Brain microvascular endothelial cell (primary cell): ENCODE measurements around the gene LTK.
A peak's percentile ranks its signal among the peaks of the same experiment; 100 is the strongest.

Experiments used
- DNase-seq: peaks from one replicate; pipeline ENCODE4 v3.0.0-alpha.2; 2020
- H3K27ac ChIP-seq: fragments of 250-450 bp; sonication (Bioruptor Pico); 2 replicates; pipeline ENCODE4 v1.5.1; 2020; ENCODE audit warnings: mild to moderate bottlenecking, moderate library complexity
- H3K27me3 ChIP-seq: fragments of 250-450 bp; sonication (Bioruptor Pico); replicated peaks from 2 replicates; pipeline ENCODE4 v1.5.1; 2020; ENCODE audit warnings: mild to moderate bottlenecking
- H3K36me3 ChIP-seq: fragments of 250-450 bp; sonication (Bioruptor Pico); replicated peaks from 2 replicates; pipeline ENCODE4 v1.5.1; 2020; ENCODE audit warnings: mild to moderate bottlenecking
- H3K4me3 ChIP-seq: 2 replicates; pipeline ENCODE4 v1.5.1; 2011; ENCODE audit warnings: low read depth, mild to moderate bottlenecking, control low read depth, low read length, moderate library complexity
- in situ Hi-C: cut with HindIII; loops from 2 replicates; pipeline ENCODE4 v1.10.0; 2017; ENCODE audit warnings: low sequenced_read_pairs, low pct_ligation_motif_present
- TF ChIP-seq, protein P1 (sequence below): IDR thresholded peaks from 2 replicates; pipeline ENCODE4 v1.5.1; 2011; ENCODE audit warnings: low read depth, mild to moderate bottlenecking, moderate library complexity, low read length, control low read depth, inconsistent platforms; ENCODE audit errors: missing control alignments

Gene LTK

DNA sequence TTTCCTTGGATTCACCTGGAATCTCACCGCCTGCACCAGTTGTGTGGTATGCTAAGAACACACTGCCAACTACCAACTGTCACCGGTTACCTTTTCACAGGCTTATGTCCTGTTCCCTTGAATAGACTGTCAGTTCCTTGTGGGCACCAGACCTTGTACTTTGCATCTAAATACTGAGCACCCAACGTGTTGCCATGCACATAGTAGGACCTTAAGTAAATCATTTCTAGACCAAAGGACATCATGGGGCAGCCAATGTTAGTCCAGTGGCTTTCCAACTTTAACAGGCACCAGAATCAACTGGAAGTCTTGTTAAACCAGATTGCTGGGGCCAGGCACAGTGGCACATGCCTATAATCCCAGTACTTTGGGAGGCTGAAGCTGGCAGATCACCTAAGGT, 31.6 kb upstream of the LTK start:
- TF ChIP-seq, protein P1, sequence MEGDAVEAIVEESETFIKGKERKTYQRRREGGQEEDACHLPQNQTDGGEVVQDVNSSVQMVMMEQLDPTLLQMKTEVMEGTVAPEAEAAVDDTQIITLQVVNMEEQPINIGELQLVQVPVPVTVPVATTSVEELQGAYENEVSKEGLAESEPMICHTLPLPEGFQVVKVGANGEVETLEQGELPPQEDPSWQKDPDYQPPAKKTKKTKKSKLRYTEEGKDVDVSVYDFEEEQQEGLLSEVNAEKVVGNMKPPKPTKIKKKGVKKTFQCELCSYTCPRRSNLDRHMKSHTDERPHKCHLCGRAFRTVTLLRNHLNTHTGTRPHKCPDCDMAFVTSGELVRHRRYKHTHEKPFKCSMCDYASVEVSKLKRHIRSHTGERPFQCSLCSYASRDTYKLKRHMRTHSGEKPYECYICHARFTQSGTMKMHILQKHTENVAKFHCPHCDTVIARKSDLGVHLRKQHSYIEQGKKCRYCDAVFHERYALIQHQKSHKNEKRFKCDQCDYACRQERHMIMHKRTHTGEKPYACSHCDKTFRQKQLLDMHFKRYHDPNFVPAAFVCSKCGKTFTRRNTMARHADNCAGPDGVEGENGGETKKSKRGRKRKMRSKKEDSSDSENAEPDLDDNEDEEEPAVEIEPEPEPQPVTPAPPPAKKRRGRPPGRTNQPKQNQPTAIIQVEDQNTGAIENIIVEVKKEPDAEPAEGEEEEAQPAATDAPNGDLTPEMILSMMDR = no peak

DNA sequence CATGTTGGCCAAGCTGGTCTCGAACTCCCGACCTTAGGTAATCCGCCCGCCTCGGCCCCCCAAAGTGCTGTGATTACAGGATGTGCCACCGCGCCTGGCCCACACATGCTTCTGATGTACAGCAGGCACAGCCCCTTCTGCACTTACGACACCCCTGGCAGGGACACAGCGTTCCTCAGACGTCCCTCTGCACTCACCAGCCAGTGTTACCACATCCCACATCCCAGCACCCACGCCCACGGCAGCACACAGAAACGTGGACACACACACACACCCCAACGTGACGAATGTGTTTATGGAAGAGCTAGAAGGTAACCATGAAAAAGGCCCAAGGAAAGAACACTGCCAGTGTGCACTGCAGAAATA, 31.0 kb upstream of the LTK start:
- Histone ChIP-seq H3K36me3 (no peaks in the 10 kb centered on the region), H3K27me3 (no peaks in the 10 kb centered on the region), H3K27ac (no peak overlapping the region), H3K4me3 (no peak overlapping the region)
- in situ Hi-C loops = no loop called here
- no peak for DNase-seq
- TF ChIP-seq, protein P1 = no peak

More for the DNA sequence above, 31.6 kb upstream of the LTK start:
- DNase-seq = no peak
- Histone ChIP-seq H3K27ac (no peak overlapping the region), H3K4me3 (no peak overlapping the region), H3K27me3 (no peaks in the 10 kb centered on the region), H3K36me3 (no peaks in the 10 kb centered on the region)
- in situ Hi-C loops = no loop called here

DNA sequence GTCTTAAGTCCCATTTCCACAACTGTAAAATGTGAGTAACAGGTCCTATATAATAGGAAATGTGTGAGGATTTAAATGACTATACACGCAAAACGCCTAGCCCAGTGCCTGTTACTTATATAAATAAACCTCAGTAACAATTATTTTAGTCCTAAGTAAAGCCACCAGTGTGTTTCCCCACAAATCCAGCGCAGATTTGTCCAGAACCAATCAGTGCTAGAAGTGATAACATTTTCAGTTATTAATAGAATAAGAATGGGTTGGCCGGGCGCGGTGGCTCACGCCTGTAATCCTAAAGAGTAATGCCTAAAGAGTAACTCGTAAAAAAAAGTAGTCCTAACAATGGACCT, 29.9 kb upstream of the LTK start:
- Histone ChIP-seq H3K4me3 (peak overlapping the region; percentile 98), H3K27me3 (no peaks in the 10 kb centered on the region), H3K27ac (no peak overlapping the region), H3K36me3 (no peaks in the 10 kb centered on the region)
- in situ Hi-C loops = no loop called here
- TF ChIP-seq, protein P1 = no peak
- DNase-seq = no peak

DNA sequence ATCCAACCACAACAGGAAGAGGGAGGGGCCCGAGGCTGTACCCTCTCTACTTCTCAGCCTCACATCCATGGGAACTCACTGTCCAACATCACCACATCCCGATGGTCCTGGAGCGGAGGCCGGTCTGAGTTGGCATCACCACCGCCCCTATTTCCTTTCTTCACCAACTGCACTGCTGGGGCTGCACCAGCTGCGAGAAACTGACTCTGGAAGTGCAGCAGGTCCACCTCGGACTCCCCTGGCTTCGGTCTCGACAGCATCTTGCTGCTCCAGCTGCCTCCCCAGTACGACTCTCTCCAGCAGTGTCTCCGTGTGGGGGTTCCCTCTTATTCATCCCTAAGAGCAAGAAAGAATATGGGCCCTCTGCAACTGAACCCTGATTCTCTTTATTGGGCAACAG, 23.2 kb upstream of the LTK start:
- no peaks in the 10 kb centered on the region for H3K27me3 ChIP-seq
- H3K36me3 ChIP-seq = peaks cover 32% of the 10 kb centered on the region
- H3K27ac ChIP-seq = no peak overlapping the region
- TF ChIP-seq, protein P1 = no peak
- DNase-seq = no peak
- in situ Hi-C loops = no loop called here
- H3K4me3 ChIP-seq = no peak overlapping the region

DNA sequence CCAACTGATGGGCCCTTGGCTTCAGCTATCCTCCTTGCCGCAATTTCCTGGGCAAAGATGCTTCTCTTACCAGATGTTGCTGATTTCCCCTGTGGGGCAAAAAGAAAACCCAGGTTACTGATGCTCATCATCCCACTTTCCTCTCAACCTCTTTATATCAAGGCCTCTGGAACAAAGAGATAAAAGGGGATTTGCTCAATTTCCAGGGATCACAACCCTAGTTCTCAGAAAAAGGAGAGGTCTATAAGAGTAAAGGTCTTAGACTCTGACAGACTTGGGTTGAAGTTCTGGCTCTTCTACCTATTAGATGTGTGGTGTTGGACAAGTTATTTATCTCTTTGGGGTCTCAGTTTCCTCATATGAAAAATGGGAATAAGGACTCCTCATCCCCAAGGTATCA, 21.9 kb upstream of the LTK start:
- H3K4me3 ChIP-seq = no peak overlapping the region
- TF ChIP-seq, protein P1 = no peak
- in situ Hi-C loops = no loop called here
- no peaks in the 10 kb centered on the region for H3K27me3 ChIP-seq
- H3K27ac ChIP-seq = no peak overlapping the region
- no peak for DNase-seq
- H3K36me3 ChIP-seq = peaks cover 33% of the 10 kb centered on the region

DNA sequence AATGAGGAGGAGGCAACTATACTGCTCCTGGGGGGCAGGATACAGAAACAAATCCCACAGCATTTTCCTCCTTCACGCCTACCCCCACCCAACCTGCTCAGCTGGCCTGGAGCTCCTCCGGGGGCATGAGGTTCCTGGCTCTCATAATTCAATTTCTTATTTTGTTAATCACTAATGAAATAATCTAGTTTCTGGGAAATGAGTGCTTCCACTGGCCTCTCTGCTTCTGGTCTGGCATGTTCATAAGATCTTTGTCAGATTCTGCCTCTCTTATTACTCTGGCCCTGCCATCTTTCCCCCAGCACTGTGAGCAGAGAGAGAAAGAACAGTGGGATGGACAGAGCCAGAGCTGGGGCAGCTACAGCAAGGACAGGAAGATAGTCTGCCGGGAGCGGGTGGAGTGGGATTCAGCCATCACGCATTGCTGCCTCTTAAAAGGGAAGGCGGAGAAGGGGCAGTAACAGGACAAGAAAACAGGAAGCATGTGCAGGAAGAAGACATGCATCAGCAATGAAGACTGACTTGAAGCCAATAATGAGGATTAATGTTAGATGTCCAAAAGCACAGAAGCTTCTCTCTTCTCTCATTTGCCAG, 16.8 kb upstream of the LTK start:
- TF ChIP-seq, protein P1 = no peak
- DNase-seq = no peak
- Histone ChIP-seq H3K36me3 (peaks cover 69% of the 10 kb centered on the region), H3K27ac (no peak overlapping the region), H3K4me3 (no peak overlapping the region), H3K27me3 (no peaks in the 10 kb centered on the region)
- in situ Hi-C loops = no loop called here
